ENCODE measurements around the gene LMBR1. TPM values are rescaled to one million over a fixed set of nuclear protein-coding genes. Genes with fewer than 3 reads are reported as not detected.

The LMBR1 gene
- total and polyA plus RNA-seq, 5 donors from 2014 or later: 35.7 to 71.9 (median 39.9) TPM

DNA sequence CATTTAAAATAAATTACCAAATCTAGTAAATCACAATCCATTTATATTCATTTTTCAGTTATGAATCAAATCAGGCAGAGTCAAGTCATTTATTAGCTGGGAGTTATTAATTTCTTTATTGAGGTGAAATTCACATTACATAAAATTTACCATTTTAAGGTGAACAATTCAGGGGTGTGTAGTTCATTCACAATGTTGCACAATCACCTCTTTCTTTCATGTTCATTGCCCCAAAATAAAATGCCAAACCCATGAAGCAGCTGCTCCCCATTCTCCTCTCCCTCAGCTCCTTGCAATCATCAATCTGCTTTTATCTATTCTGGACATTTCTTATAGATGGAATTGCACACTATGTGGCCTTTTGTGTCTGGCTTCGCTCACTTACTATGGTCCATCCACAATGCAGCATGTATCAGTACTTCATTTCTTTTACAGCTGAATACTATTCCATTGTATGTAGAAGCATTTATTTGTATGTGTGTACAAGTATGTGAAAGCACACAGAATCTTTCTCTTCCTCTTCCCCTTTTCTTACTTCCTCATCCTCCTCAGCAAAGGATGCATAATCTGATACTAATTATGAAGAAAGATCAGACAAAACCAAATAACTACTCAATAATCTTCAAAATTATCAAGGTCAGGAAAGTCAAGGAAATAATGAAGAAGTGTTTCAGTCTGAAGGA lies 60.6 kb downstream of the LMBR1 start:
- DNase-seq (no peak), ATAC-seq (ENCODE audit: low read depth in 2 of 2) (no peak)
- no peak overlapping the region for H3K27ac ChIP-seq (ENCODE audit: insufficient read depth, low read length, poor library complexity, severe bottlenecking)
- no peak overlapping the region for H3K4me3 ChIP-seq (ENCODE audit: low read depth, low read length)
- H3K4me1 ChIP-seq (ENCODE audit: control insufficient read depth, insufficient read depth, low read length, poor library complexity, severe bottlenecking): no peaks in the 10 kb centered on the region
- H3K9me3 Mint-ChIP-seq: peaks cover 0 to 1% (median 0%) of the 10 kb centered on the region in 7 donors
- no peaks in the 10 kb centered on the region for H3K9me3 ChIP-seq (ENCODE audit: control insufficient read depth in 2 of 2, low read length in 2 of 2)
- H3K36me3 Mint-ChIP-seq: peaks cover 23% of the 10 kb centered on the region
- no peaks in the 10 kb centered on the region for H3K27me3 Mint-ChIP-seq
- H3K4me3 Mint-ChIP-seq: no peak overlapping the region
- H3K4me1 Mint-ChIP-seq: peaks cover 0 to 13% (median 3%) of the 10 kb centered on the region in 4 donors
- no peaks in the 10 kb centered on the region for H3K27me3 ChIP-seq (ENCODE audit: control insufficient read depth, insufficient read depth, low read length)
- peak overlapping the region in 1 of 3 donors; percentile 52 for H3K27ac Mint-ChIP-seq
- H3K36me3 ChIP-seq (ENCODE audit: control insufficient read depth, insufficient read depth, low read length): peaks cover 27% of the 10 kb centered on the region

DNA sequence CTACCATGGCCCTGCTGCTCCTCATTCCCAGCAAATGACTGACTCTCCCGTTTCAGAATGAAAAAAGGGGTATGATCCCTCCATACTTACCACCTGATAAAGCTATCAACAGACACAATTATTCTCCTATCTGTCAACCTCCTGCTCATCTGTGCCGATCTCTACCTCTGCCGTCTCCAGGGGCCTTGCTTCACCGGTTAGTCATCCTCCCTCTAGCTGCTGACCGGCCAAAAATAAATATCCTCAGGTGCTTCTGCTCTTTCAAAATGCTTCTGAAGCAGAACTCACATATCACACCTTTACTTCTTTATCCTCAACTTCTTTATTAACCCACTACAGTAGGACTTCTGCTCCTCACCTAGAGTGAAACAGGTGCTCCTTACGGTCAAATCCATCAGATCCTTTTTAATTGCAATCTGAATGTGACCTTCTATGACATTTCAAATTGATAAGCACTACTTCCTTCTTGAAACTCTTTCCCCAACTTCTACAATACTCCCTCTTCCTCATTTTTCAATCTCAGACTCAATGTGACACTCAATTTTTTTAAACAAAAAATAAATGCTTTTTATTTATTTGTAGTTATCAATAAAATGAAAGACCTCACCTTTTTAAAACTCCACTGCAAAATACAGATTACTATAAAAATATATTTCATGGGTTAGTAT lies 63.2 kb downstream of the LMBR1 start:
- Histone ChIP-seq H3K27me3 (ENCODE audit: control insufficient read depth, insufficient read depth, low read length) (no peaks in the 10 kb centered on the region), H3K9me3 (ENCODE audit: control insufficient read depth in 2 of 2, low read length in 2 of 2) (no peaks in the 10 kb centered on the region), H3K4me3 (ENCODE audit: low read depth, low read length) (no peak overlapping the region), H3K4me1 (ENCODE audit: control insufficient read depth, insufficient read depth, low read length, poor library complexity, severe bottlenecking) (no peaks in the 10 kb centered on the region), H3K27ac (ENCODE audit: insufficient read depth, low read length, poor library complexity, severe bottlenecking) (no peak overlapping the region), H3K36me3 (ENCODE audit: control insufficient read depth, insufficient read depth, low read length) (peaks cover 16% of the 10 kb centered on the region)
- no peaks in the 10 kb centered on the region for H3K27me3 Mint-ChIP-seq
- no peaks in the 10 kb centered on the region for H3K9me3 Mint-ChIP-seq
- H3K36me3 Mint-ChIP-seq: peaks cover 18% of the 10 kb centered on the region
- ATAC-seq (ENCODE audit: low read depth in 2 of 2): peak in 1 of 2 donors; percentile 37
- no peak for DNase-seq
- peaks cover 0 to 9% (median 3%) of the 10 kb centered on the region in 4 donors for H3K4me1 Mint-ChIP-seq
- peak overlapping the region in 2 of 3 donors; percentile 35 to 48 for H3K27ac Mint-ChIP-seq
- H3K4me3 Mint-ChIP-seq: no peak overlapping the region

DNA sequence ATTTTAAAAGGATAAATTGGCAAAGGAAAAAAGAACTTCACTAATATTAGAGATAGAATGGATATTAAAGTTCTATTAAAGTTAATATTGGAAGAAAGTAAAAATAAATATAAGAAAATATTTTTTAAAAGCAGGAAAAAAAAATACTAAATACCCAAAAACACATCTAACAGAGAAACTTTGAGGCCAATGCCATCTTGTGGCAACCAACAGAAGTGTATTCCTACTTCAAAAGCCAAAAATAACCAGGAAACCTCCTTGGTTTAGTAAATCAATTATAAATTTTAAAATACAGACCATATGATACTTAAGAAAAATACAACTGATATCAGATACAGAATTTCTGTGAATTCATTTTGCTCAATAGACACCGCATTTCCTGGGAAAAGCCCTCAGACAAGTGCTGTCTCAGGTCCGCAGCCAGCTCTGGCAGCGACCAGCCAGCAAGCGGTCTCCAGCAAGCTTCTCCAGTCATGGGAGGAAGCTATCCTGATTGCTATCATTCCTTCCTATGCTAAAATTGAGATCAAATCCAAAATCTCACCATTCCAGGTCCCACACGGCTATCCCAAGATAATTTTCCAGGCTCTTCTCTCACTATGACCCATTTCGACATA lies 65.3 kb downstream of the LMBR1 start:
- H3K36me3 ChIP-seq (ENCODE audit: control insufficient read depth, insufficient read depth, low read length): peaks cover 11% of the 10 kb centered on the region
- no peak overlapping the region for H3K4me3 ChIP-seq (ENCODE audit: low read depth, low read length)
- H3K9me3 Mint-ChIP-seq: no peaks in the 10 kb centered on the region
- H3K27ac ChIP-seq (ENCODE audit: insufficient read depth, low read length, poor library complexity, severe bottlenecking): no peak overlapping the region
- peaks cover 0 to 9% (median 3%) of the 10 kb centered on the region in 4 donors for H3K4me1 Mint-ChIP-seq
- ATAC-seq (ENCODE audit: low read depth in 2 of 2) (no peak), DNase-seq (peak in 2 of 3 donors; percentile 7 to 32)
- no peaks in the 10 kb centered on the region for H3K9me3 ChIP-seq (ENCODE audit: control insufficient read depth in 2 of 2, low read length in 2 of 2)
- no peaks in the 10 kb centered on the region for H3K27me3 Mint-ChIP-seq
- peaks cover 14% of the 10 kb centered on the region for H3K36me3 Mint-ChIP-seq
- H3K27ac Mint-ChIP-seq: peak overlapping the region in 1 of 3 donors; percentile 62
- no peak overlapping the region for H3K4me3 Mint-ChIP-seq
- no peaks in the 10 kb centered on the region for H3K27me3 ChIP-seq (ENCODE audit: control insufficient read depth, insufficient read depth, low read length)
- H3K4me1 ChIP-seq (ENCODE audit: control insufficient read depth, insufficient read depth, low read length, poor library complexity, severe bottlenecking): no peaks in the 10 kb centered on the region

DNA sequence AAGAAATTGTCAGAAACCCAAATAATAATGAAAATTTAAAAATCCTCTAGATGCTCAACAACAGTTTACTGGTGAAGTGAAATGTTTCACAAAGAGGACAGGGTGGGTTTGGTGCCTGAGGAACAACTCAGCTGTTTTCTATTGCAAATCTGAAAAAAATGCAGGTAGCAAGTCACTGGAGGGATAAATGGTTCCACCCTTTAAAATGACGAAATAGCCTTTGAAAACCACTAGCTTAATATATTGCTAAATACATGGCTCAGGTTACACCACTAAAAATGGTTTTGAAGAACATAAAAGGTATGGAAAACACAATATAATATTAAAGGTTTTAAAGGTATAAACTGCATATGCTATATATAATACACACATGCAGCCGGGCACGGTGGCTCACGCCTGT lies 69.5 kb downstream of the LMBR1 start:
- Mint-ChIP-seq H3K4me3 (no peak overlapping the region), H3K9me3 (no peaks in the 10 kb centered on the region), H3K27ac (no peak overlapping the region), H3K36me3 (peaks cover 20% of the 10 kb centered on the region), H3K4me1 (no peaks in the 10 kb centered on the region), H3K27me3 (no peaks in the 10 kb centered on the region)
- Histone ChIP-seq H3K27me3 (ENCODE audit: control insufficient read depth, insufficient read depth, low read length) (no peaks in the 10 kb centered on the region), H3K4me1 (ENCODE audit: control insufficient read depth, insufficient read depth, low read length, poor library complexity, severe bottlenecking) (no peaks in the 10 kb centered on the region), H3K27ac (ENCODE audit: insufficient read depth, low read length, poor library complexity, severe bottlenecking) (no peak overlapping the region), H3K4me3 (ENCODE audit: low read depth, low read length) (no peak overlapping the region), H3K9me3 (ENCODE audit: control insufficient read depth in 2 of 2, low read length in 2 of 2) (no peaks in the 10 kb centered on the region), H3K36me3 (ENCODE audit: control insufficient read depth, insufficient read depth, low read length) (peaks cover 8% of the 10 kb centered on the region)
- ATAC-seq (ENCODE audit: low read depth in 2 of 2) (no peak), DNase-seq (no peak)

DNA sequence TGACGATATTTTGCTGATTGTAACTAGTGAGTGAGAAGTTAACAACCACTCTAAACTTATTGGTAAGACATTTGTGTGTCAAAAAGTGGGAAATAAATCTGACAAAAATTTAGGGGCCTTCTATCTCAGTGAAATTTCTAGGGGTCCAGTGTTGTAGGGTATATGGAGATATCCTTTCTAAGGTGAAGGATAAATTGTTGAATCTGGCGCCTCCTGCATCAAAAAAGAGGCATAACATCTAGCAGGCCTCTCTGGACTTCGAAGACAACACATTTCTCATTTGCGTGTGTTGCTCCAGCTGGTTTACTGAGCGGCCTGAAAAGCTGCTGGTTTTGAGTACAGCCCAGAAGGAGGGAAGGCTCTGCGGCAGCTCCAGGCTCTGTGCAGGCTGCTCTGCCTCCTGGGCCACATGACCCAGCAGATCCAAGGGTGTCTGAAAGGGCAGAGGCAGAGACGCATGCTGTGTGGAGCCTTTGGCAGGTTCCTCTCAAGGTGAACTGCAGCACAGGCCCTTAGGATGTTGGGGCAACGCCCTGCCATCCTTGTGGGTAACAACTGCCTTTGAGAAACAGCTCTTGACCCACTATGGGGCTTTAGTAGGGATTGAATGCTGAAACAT lies 72.4 kb downstream of the LMBR1 start:
- Histone ChIP-seq H3K4me3 (ENCODE audit: low read depth, low read length) (no peak overlapping the region), H3K27ac (ENCODE audit: insufficient read depth, low read length, poor library complexity, severe bottlenecking) (no peak overlapping the region), H3K4me1 (ENCODE audit: control insufficient read depth, insufficient read depth, low read length, poor library complexity, severe bottlenecking) (no peaks in the 10 kb centered on the region), H3K27me3 (ENCODE audit: control insufficient read depth, insufficient read depth, low read length) (no peaks in the 10 kb centered on the region), H3K36me3 (ENCODE audit: control insufficient read depth, insufficient read depth, low read length) (peaks cover 12% of the 10 kb centered on the region), H3K9me3 (ENCODE audit: control insufficient read depth in 2 of 2, low read length in 2 of 2) (no peaks in the 10 kb centered on the region)
- no peak overlapping the region for H3K4me3 Mint-ChIP-seq
- H3K27ac Mint-ChIP-seq: no peak overlapping the region
- ATAC-seq (ENCODE audit: low read depth in 2 of 2) (no peak), DNase-seq (peak in 1 of 3 donors; percentile 14)
- H3K27me3 Mint-ChIP-seq: no peaks in the 10 kb centered on the region
- H3K36me3 Mint-ChIP-seq: peaks cover 26% of the 10 kb centered on the region
- H3K4me1 Mint-ChIP-seq: peaks cover 0 to 6% (median 0%) of the 10 kb centered on the region in 4 donors
- no peaks in the 10 kb centered on the region for H3K9me3 Mint-ChIP-seq

DNA sequence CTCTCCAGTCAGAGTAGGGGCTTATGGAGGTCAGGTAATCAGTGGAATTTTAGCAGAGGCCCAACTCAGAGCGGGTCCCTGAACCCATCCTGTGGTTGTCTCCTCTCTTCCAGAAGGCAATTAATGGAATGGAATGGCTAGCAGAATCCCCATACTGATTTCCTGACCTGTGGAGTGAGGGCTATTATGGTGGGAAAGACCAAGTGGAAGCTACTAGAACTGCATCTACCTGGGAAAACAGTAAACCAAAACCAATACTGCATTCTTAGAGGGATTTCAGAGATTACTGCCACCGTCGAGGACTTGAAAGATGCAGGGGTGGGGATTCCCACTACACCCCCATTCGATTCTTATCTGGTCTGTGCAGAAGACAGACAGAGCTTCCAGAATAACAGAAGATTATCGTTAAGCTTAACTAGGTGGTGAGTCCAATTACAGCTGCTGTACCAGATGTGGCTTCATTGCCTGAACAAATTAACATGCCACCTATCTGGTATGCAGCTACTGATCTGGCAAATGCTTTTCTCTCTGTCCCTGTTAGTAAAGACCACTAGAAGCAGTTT lies 73.2 kb downstream of the LMBR1 start:
- Histone ChIP-seq H3K27me3 (ENCODE audit: control insufficient read depth, insufficient read depth, low read length) (no peaks in the 10 kb centered on the region), H3K27ac (ENCODE audit: insufficient read depth, low read length, poor library complexity, severe bottlenecking) (no peak overlapping the region), H3K36me3 (ENCODE audit: control insufficient read depth, insufficient read depth, low read length) (peaks cover 12% of the 10 kb centered on the region), H3K9me3 (ENCODE audit: control insufficient read depth in 2 of 2, low read length in 2 of 2) (no peaks in the 10 kb centered on the region), H3K4me3 (ENCODE audit: low read depth, low read length) (no peak overlapping the region), H3K4me1 (ENCODE audit: control insufficient read depth, insufficient read depth, low read length, poor library complexity, severe bottlenecking) (no peaks in the 10 kb centered on the region)
- Mint-ChIP-seq H3K27me3 (no peaks in the 10 kb centered on the region), H3K9me3 (no peaks in the 10 kb centered on the region), H3K27ac (no peak overlapping the region), H3K4me1 (peaks cover 0 to 6% (median 0%) of the 10 kb centered on the region in 4 donors), H3K36me3 (peaks cover 26% of the 10 kb centered on the region), H3K4me3 (no peak overlapping the region)
- no peak for DNase-seq
- ATAC-seq (ENCODE audit: low read depth in 2 of 2): no peak

DNA sequence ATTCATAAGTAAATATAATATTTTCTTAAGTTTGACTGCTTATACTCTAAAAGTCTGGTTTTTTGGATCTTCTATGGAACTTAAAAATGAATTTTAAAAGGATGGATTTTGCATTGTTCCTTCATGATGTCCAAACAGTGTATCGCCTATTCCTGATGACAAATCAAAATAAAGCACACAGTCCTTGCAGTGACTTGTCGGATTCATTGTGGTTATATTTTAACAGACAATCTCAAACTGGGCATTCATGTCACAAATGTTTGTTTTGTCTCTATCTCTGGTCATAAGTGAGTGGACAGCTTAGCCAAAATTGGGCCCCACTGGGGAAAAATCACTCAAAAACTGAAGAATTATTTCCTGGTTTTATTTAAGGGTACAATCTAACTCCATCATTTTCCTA lies 74.8 kb downstream of the LMBR1 start:
- H3K9me3 ChIP-seq (ENCODE audit: control insufficient read depth in 2 of 2, low read length in 2 of 2): no peaks in the 10 kb centered on the region

More for the DNA sequence above, 74.8 kb downstream of the LMBR1 start:
- ATAC-seq (ENCODE audit: low read depth in 2 of 2) (no peak), DNase-seq (no peak)
- Histone ChIP-seq H3K4me3 (ENCODE audit: low read depth, low read length) (no peak overlapping the region), H3K27me3 (ENCODE audit: control insufficient read depth, insufficient read depth, low read length) (no peaks in the 10 kb centered on the region), H3K4me1 (ENCODE audit: control insufficient read depth, insufficient read depth, low read length, poor library complexity, severe bottlenecking) (no peaks in the 10 kb centered on the region), H3K27ac (ENCODE audit: insufficient read depth, low read length, poor library complexity, severe bottlenecking) (no peak overlapping the region), H3K36me3 (ENCODE audit: control insufficient read depth, insufficient read depth, low read length) (peaks cover 12% of the 10 kb centered on the region)
- Mint-ChIP-seq H3K9me3 (no peaks in the 10 kb centered on the region), H3K27ac (no peak overlapping the region), H3K36me3 (peaks cover 26% of the 10 kb centered on the region), H3K4me1 (peaks cover 0 to 6% (median 0%) of the 10 kb centered on the region in 4 donors), H3K27me3 (no peaks in the 10 kb centered on the region), H3K4me3 (no peak overlapping the region)
